ENCODE measurements around the gene TXLNB.

DNA sequence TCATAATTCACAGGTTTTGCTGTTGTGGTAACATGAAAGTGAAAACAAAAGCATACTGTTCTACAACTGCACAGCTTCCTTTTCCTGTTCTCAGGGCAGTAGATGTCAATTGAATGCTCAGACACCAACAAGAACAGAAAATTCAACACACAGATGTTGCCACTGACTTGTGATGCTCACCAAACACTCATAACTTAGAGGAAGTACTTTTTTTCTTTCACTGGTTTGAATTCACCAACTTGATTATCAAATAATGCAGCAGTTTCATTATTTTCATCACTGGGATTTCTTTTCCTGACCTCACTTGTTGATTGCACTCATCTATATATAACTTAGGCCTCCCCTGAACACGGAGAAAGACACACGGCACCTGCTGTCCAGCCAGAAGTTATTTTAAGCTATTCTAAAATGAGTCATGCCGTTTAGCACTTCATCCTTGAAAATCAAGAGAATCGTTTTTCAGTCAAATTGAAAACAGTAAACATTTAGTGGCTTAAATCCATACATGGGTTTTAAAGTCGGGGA lies 949 bp downstream of the TXLNB start:
- TF ChIP-seq POLR2A (IDR thresholded peaks at IDR 0.05; ENCODE audit: low read length) (no peak), EP300 (IDR thresholded peaks at IDR 0.05) (no peak), HEYL (CRISPR knock-in tag; IDR thresholded peaks at IDR 0.05) (no peak), RAD21 (conservative IDR thresholded peaks at IDR 0.05 in 1 of 2, IDR thresholded peaks at IDR 0.05 in 1 of 2) (no peak), CBX2 (IDR thresholded peaks at IDR 0.05; ENCODE audit: borderline replicate concordance, low read depth) (no peak), CEBPB (IDR thresholded peaks at IDR 0.05) (no peak), POLR2AphosphoS2 (conservative IDR thresholded peaks at IDR 0.05; ENCODE audit: low read length) (no peak), EHMT2 (IDR thresholded peaks at IDR 0.05; ENCODE audit: low read depth) (no peak), NFE2L2 (conservative IDR thresholded peaks at IDR 0.05; ENCODE audit: low read length) (no peak), NR3C1 (IDR thresholded peaks at IDR 0.05) (no peak), BHLHE40 (IDR thresholded peaks at IDR 0.05; ENCODE audit: low read depth, low read length) (no peak), MAFK (IDR thresholded peaks at IDR 0.05; ENCODE audit: partially characterized antibody) (no peak)
- TF ChIP-seq, protein P1, sequence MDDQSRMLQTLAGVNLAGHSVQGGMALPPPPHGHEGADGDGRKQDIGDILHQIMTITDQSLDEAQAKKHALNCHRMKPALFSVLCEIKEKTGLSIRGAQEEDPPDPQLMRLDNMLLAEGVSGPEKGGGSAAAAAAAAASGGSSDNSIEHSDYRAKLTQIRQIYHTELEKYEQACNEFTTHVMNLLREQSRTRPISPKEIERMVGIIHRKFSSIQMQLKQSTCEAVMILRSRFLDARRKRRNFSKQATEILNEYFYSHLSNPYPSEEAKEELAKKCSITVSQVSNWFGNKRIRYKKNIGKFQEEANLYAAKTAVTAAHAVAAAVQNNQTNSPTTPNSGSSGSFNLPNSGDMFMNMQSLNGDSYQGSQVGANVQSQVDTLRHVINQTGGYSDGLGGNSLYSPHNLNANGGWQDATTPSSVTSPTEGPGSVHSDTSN (IDR thresholded peaks at IDR 0.05) = no peak
- TF ChIP-seq, protein P2, sequence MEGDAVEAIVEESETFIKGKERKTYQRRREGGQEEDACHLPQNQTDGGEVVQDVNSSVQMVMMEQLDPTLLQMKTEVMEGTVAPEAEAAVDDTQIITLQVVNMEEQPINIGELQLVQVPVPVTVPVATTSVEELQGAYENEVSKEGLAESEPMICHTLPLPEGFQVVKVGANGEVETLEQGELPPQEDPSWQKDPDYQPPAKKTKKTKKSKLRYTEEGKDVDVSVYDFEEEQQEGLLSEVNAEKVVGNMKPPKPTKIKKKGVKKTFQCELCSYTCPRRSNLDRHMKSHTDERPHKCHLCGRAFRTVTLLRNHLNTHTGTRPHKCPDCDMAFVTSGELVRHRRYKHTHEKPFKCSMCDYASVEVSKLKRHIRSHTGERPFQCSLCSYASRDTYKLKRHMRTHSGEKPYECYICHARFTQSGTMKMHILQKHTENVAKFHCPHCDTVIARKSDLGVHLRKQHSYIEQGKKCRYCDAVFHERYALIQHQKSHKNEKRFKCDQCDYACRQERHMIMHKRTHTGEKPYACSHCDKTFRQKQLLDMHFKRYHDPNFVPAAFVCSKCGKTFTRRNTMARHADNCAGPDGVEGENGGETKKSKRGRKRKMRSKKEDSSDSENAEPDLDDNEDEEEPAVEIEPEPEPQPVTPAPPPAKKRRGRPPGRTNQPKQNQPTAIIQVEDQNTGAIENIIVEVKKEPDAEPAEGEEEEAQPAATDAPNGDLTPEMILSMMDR (IDR thresholded peaks at IDR 0.05) = no peak

Data from A549 (cell line).